Stimulated activated CD4-positive, alpha-beta T cell treated with anti-CD3 and anti-CD28 coated beads, Interleukin-12 subunit alpha, Interleukin-12 subunit beta, amount 100 ng/mL, for 24 hours (primary cell): ENCODE results near the gene CHST9.
"Not testable (repeated sequence)": the region's sequence is repeated elsewhere in the genome, so short reads cannot be mapped to it uniquely, and the experiment has no call there.

Experiments
- DNase-seq, 2 experiments: peaks; one replicate each; pipeline ENCODE4 v3.0.0-alpha.2; 2020; ENCODE audit warnings: low read depth in 2 of 2

The CHST9 gene

GRCh38 chr18:27175245-27175644, 9.9 kb downstream of the CHST9 start:
- no peak for DNase-seq

GRCh38 chr18:27171993-27172392, 13.1 kb downstream of the CHST9 start:
- DNase-seq, result no peak

- no peak for DNase-seq
Observed at GRCh38 chr18:27165412-27165811, 19.7 kb downstream of the CHST9 start.

GRCh38 chr18:27164905-27165304, 20.2 kb downstream of the CHST9 start:
- no peak for DNase-seq

GRCh38 chr18:27163197-27163716, 21.9 kb downstream of the CHST9 start:
- not testable (repeated sequence) for DNase-seq

- not testable (repeated sequence) for DNase-seq
Observed at GRCh38 chr18:27149240-27149639, 35.9 kb downstream of the CHST9 start.

GRCh38 chr18:27144672-27145071, 40.4 kb downstream of the CHST9 start:
- DNase-seq, result no peak

- DNase-seq, result no peak
Observed at GRCh38 chr18:27143580-27144287, 41.4 kb downstream of the CHST9 start.

GRCh38 chr18:27142891-27143290, 42.2 kb downstream of the CHST9 start:
- no peak for DNase-seq

GRCh38 chr18:27141876-27142275, 43.2 kb downstream of the CHST9 start:
- DNase-seq, result no peak

- no peak for DNase-seq
Observed at GRCh38 chr18:27138079-27138478, 47.0 kb downstream of the CHST9 start.

- DNase-seq, result no peak
Observed at GRCh38 chr18:27136208-27136535, 48.9 kb downstream of the CHST9 start.

- DNase-seq, result no peak
Observed at GRCh38 chr18:27135504-27136207, 49.5 kb downstream of the CHST9 start.

GRCh38 chr18:27130065-27130630, 55.0 kb downstream of the CHST9 start:
- DNase-seq, result no peak

GRCh38 chr18:27124196-27124595, 60.9 kb downstream of the CHST9 start:
- DNase-seq, result no peak

- no peak for DNase-seq
Observed at GRCh38 chr18:27121108-27121507, 64.0 kb downstream of the CHST9 start.

- no peak for DNase-seq
Observed at GRCh38 chr18:27120246-27120645, 64.9 kb downstream of the CHST9 start.

- no peak for DNase-seq
Observed at GRCh38 chr18:27118973-27119372, 66.1 kb downstream of the CHST9 start.

GRCh38 chr18:27114842-27115241, 70.3 kb downstream of the CHST9 start:
- no peak for DNase-seq

- DNase-seq, result no peak
Observed at GRCh38 chr18:27113358-27113757, 71.8 kb downstream of the CHST9 start.

GRCh38 chr18:27110319-27110718, 74.8 kb downstream of the CHST9 start:
- no peak for DNase-seq

- DNase-seq, result no peak
Observed at GRCh38 chr18:27109451-27109850, 75.7 kb downstream of the CHST9 start.

- no peak for DNase-seq
Observed at GRCh38 chr18:27108842-27109241, 76.3 kb downstream of the CHST9 start.
